Measurements from ENCODE around the gene CD200. TPM values are rescaled to one million over a fixed set of nuclear protein-coding genes. Genes with fewer than 3 reads are reported as not detected.

CD200 gene
- total and polyA plus RNA-seq, 2 donors = 23.0 to 36.2 TPM

DNA sequence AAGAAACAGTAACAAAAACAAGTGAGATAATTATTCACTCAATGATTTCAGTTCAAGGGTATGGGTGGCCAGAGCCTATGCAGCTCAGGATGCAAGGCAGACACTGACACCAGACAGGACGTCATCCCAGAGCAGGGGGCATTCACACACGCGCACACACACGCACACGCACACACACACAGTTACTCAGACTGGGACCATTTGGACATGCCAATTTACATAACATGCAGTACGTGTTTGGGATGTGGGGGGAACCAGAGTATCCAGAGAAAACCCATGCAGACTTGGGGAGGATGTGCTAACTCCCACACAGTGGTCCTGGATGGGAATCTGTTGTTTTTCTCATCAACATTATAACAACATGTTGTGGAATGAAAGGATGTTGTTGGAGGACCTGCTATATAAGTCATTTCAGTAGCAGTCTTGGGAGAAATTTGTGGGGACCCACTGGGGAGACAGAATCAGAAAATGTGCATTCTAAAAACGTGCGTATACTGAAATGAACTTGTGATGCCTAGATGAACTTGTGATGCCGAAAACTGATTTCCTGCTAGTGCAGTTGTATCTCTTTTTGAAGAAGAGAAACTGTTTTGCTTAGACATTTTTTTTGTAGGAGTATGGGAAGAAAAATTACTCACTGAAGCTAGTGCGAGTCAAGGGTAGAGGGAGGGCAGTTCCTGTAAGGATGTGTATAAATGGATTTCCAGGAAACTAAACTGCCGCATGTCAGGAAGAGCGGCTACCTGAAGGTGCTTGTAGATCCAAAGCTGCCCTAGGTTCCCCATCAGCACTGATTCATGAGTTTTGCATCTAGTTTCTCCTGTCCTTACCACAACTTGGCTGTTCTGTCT, 25.2 kb downstream of the CD200 start:
- WGBS = 77% methylated on average over 12 of the region's 12 CpGs
- no peak for DNase-seq (ENCODE audit: extremely low spot score)

DNA sequence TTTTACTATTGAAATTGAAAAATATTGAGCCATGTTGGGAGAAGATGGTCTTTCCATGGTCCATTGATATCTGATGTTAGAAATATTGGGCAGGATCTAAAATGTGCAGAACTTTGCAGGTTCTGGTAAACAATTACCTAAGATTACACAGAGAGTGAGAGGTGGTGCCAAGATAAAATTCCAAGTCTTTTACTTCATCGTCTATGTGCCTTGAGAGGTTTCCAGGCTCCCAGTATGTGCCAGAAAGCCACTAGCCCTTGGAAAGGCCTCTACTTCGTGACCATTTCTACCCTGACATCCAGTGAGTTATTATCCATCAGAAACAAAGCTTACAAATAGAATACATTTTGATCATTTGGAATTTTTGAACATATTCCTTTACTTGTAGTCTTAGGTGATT, 27.6 kb downstream of the CD200 start:
- Histone ChIP-seq H3K27ac (ENCODE audit: low read depth) (no peak overlapping the region), H3K4me3 (ENCODE audit: low read depth, low read length) (no peak overlapping the region), H3K36me3 (ENCODE audit: insufficient read depth) (no peaks in the 10 kb centered on the region), H3K4me1 (ENCODE audit: insufficient read depth) (no peaks in the 10 kb centered on the region)
- WGBS = 26% methylated on average over 2 of the region's 2 CpGs
- no peak for DNase-seq (ENCODE audit: extremely low spot score)

More for the DNA sequence above, 25.2 kb downstream of the CD200 start:
- Histone ChIP-seq H3K4me1 (ENCODE audit: insufficient read depth) (no peaks in the 10 kb centered on the region), H3K36me3 (ENCODE audit: insufficient read depth) (peaks cover 1% of the 10 kb centered on the region), H3K4me3 (ENCODE audit: low read depth, low read length) (no peak overlapping the region), H3K27ac (ENCODE audit: low read depth) (no peak overlapping the region)

DNA sequence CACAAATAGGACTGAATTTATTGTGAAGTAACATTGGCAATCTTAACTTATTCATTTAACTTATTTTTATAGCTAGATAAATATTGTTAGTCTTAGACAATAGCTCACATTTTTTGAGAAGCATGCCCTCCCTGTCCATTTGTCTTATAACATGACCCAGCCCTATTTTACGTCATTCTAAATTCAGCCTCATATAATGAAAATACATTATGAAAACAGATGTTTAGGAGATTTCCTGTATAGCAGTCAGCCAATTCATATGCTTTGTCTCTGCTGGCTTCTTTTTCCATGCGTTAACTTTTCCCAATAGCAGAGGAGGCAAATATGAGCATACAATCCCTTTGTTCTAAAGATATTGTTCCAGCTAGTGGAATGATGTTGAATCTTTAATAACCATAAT, 29.3 kb downstream of the CD200 start:
- H3K27ac ChIP-seq (ENCODE audit: low read depth) = no peak overlapping the region
- no peak for DNase-seq (ENCODE audit: extremely low spot score)
- H3K4me3 ChIP-seq (ENCODE audit: low read depth, low read length) = no peak overlapping the region
- WGBS = 87% methylated on average over 2 of the region's 2 CpGs
- H3K4me1 ChIP-seq (ENCODE audit: insufficient read depth) = no peaks in the 10 kb centered on the region
- H3K36me3 ChIP-seq (ENCODE audit: insufficient read depth) = no peaks in the 10 kb centered on the region

DNA sequence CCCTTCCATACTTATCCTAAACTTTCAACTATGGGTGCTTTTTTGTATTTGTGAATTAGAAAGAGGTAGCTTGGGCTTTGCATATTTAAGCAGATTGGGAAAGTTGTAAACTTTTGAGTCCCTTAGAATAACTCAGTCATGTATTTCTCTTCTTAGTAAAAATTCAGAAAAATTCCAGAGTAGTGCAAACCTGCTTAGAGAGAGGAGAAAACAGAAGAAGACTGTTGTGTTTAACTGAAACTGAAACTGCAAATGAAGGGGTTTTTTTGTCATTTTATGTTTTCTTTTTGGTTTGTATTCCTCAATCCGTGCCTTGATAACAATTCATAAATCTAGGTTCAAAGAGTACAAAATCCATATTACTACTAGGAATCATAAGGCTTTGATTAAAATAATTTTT, 31.3 kb downstream of the CD200 start:
- no peak overlapping the region for H3K4me3 ChIP-seq (ENCODE audit: low read depth, low read length)
- no peak for DNase-seq (ENCODE audit: extremely low spot score)
- 50% methylated on average over 1 of the region's 1 CpG for WGBS
- H3K27ac ChIP-seq (ENCODE audit: low read depth) = no peak overlapping the region
- H3K4me1 ChIP-seq (ENCODE audit: insufficient read depth) = no peaks in the 10 kb centered on the region
- no peaks in the 10 kb centered on the region for H3K36me3 ChIP-seq (ENCODE audit: insufficient read depth)

DNA sequence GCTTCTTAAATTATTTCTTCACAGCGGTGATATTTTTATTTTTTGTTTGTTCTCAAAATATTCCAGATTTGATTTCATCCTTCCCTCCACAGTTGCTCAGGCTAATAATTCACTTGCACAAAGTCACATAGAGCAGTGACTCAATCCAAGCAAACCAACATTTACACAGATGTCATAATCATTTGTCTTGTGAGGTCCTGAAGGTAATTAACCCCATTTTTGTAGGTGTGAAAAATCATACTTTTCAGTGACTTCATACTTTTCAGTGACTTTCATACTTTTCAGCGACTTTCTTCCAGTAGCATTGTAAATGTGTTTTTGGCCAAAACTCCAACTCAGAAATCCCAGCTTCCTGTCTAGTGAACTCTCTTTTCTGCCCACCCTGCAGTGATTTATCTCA, 32.1 kb downstream of the CD200 start:
- no peaks in the 10 kb centered on the region for H3K36me3 ChIP-seq (ENCODE audit: insufficient read depth)
- H3K4me1 ChIP-seq (ENCODE audit: insufficient read depth) = no peaks in the 10 kb centered on the region
- 72% methylated on average over 2 of the region's 2 CpGs for WGBS
- H3K27ac ChIP-seq (ENCODE audit: low read depth) = peak overlapping the region; percentile 10
- no peak overlapping the region for H3K4me3 ChIP-seq (ENCODE audit: low read depth, low read length)
- no peak for DNase-seq (ENCODE audit: extremely low spot score)

DNA sequence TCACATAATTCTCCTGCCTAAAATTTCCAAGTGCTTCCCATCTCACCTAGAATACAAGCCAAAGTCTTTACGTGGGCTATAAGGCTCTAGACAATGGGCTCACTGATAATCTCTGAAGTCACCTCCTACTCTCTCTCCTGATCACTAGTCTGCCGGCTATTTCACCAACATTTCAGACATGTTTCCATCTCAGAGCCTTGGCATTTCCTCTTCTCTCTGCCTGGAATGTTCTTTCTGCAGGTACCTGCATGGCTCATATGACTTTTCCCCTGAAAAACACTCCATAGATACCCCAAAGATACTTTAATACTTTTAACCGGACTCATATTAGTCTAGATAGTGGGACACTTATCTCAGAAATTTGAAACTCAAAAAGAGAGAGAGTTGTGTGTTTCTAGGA, 32.7 kb downstream of the CD200 start:
- no peaks in the 10 kb centered on the region for H3K4me1 ChIP-seq (ENCODE audit: insufficient read depth)
- no peak overlapping the region for H3K4me3 ChIP-seq (ENCODE audit: low read depth, low read length)
- no peak for DNase-seq (ENCODE audit: extremely low spot score)
- WGBS = 63% methylated on average over 3 of the region's 3 CpGs
- H3K36me3 ChIP-seq (ENCODE audit: insufficient read depth) = no peaks in the 10 kb centered on the region
- no peak overlapping the region for H3K27ac ChIP-seq (ENCODE audit: low read depth)

DNA sequence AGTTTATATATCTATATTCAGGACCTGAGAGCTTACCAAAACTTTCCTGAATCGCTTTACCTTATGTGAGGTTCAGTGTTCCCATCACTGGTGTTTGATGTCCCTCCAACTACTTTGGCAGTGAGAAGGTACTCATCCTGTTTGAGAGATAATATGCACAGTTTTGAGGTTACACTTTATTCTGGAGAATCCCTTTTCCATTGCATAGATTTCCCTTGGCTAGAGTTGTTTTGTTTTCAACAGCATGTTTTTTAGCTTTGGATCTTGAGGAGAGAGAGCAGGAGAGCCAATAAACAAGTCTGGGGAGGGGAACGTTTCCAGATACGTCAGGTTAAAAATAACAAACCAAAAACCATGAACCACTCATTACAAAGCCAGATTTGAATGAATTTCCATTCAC, 33.6 kb downstream of the CD200 start:
- Histone ChIP-seq H3K36me3 (ENCODE audit: insufficient read depth) (no peaks in the 10 kb centered on the region), H3K27ac (ENCODE audit: low read depth) (peak overlapping the region; percentile 23), H3K4me3 (ENCODE audit: low read depth, low read length) (no peak overlapping the region), H3K4me1 (ENCODE audit: insufficient read depth) (no peaks in the 10 kb centered on the region)
- WGBS = 31% methylated on average over 3 of the region's 3 CpGs
- DNase-seq (ENCODE audit: extremely low spot score) = no peak

DNA sequence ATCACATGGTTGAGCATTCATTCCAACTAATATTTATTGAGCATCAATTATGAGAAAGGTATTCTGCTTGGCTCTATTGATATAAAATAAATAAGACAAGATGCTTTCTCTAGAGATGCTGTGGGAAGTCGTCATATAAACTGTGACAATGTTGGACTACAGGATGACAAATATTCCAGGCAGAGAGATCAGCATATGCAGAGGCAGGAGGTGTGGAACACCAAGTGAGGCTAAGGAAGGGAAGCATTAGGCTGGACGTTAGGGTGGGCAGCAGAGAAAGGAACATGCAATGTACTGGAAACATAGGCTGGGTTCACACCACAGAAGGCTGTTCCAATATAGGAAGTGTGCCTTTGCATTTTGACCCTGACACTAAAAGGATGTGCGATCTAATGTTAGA, 38.6 kb downstream of the CD200 start:
- Histone ChIP-seq H3K27ac (ENCODE audit: low read depth) (no peak overlapping the region), H3K4me1 (ENCODE audit: insufficient read depth) (no peaks in the 10 kb centered on the region), H3K4me3 (ENCODE audit: low read depth, low read length) (no peak overlapping the region), H3K36me3 (ENCODE audit: insufficient read depth) (no peaks in the 10 kb centered on the region)
- WGBS = 80% methylated on average over 3 of the region's 3 CpGs
- no peak for DNase-seq (ENCODE audit: extremely low spot score)

DNA sequence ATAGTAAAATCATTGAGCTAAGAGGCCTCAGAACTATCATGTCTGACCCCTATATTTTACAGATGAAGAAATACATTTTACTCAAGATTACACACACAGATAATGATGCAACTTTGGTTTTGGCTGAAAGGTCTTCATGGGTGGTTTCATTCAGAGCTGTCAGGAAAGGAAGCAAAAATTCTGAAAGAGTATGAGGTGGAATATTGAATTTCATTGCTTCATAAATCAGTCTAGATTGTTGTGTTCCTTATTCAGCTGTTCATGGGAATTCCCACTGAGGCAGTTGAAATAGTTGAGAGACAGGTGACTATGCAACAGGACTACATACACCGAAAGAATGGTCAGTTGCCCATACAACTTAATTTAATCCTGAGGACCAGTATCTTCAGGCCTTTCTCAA, 39.4 kb downstream of the CD200 start:
- Histone ChIP-seq H3K36me3 (ENCODE audit: insufficient read depth) (no peaks in the 10 kb centered on the region), H3K27ac (ENCODE audit: low read depth) (no peak overlapping the region), H3K4me3 (ENCODE audit: low read depth, low read length) (no peak overlapping the region), H3K4me1 (ENCODE audit: insufficient read depth) (no peaks in the 10 kb centered on the region)
- DNase-seq (ENCODE audit: extremely low spot score) = no peak
- 98% methylated on average over 1 of the region's 1 CpG for WGBS

DNA sequence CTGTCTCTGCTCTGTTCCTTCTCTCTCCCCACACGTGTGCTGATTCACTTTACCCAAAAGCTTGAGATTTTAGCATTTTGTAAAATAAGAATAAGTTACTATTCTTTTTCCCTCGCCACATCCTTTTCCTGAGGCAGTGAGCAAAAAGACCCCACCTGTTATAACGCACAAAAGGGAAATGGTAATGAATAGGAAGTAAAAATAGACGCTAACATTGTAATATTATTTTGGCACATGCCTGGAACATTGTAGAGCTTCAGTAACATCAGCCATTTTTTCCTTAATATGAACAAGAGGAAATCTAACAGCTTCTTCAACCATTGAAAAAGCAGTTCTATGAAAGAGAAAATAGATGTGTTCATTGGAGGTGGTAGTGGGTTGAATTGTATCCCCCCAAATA, 40.5 kb downstream of the CD200 start:
- no peak for DNase-seq (ENCODE audit: extremely low spot score)

DNA sequence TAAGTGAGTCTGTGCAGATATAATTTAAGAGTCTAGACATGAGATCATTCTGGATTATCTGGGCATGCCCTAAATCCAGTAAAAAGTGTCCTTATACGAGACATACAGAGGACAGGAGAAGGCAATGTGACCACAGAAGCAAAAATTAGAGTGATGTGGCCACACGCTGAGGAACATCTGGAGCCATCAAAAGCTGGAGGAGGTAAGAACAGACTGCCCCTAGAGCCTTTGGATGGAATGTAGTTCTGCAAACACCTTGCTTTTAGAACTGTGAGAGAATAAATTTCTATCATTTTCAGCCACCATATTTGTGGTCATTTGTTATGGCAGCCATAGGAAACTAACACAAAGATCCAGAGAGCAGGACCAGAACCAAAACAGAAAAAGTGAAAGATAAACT, 41.0 kb downstream of the CD200 start:
- WGBS = 78% methylated on average over 2 of the region's 2 CpGs
- H3K36me3 ChIP-seq (ENCODE audit: insufficient read depth) = no peaks in the 10 kb centered on the region
- no peak for DNase-seq (ENCODE audit: extremely low spot score)
- no peak overlapping the region for H3K4me3 ChIP-seq (ENCODE audit: low read depth, low read length)
- H3K4me1 ChIP-seq (ENCODE audit: insufficient read depth) = no peaks in the 10 kb centered on the region
- no peak overlapping the region for H3K27ac ChIP-seq (ENCODE audit: low read depth)

More for the DNA sequence above, 40.5 kb downstream of the CD200 start:
- Histone ChIP-seq H3K36me3 (ENCODE audit: insufficient read depth) (no peaks in the 10 kb centered on the region), H3K4me3 (ENCODE audit: low read depth, low read length) (no peak overlapping the region), H3K4me1 (ENCODE audit: insufficient read depth) (no peaks in the 10 kb centered on the region), H3K27ac (ENCODE audit: low read depth) (no peak overlapping the region)
- WGBS = 82% methylated on average over 4 of the region's 4 CpGs

DNA sequence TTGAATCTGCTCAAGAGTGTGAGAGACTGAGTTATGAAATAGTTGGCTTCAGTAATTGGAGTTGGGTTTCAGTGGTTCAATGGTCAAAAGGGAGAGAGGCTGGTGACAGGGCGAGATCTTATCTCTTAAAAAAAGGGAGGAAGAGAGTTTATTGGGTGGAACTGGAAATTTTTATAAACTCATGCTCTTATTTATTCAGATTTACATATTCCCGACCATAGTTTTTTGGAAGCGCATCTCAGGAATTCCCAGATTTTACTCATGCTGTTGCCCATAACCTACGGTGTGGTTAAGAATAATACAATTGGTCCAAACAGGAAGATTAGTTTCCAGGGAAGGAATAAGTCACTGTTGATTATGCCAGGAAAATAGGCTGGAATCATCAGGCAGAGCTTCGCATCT, 41.4 kb downstream of the CD200 start:
- DNase-seq (ENCODE audit: extremely low spot score) = no peak
- Histone ChIP-seq H3K4me3 (ENCODE audit: low read depth, low read length) (no peak overlapping the region), H3K36me3 (ENCODE audit: insufficient read depth) (no peaks in the 10 kb centered on the region), H3K27ac (ENCODE audit: low read depth) (no peak overlapping the region), H3K4me1 (ENCODE audit: insufficient read depth) (no peaks in the 10 kb centered on the region)
- WGBS = 40% methylated on average over 5 of the region's 5 CpGs

DNA sequence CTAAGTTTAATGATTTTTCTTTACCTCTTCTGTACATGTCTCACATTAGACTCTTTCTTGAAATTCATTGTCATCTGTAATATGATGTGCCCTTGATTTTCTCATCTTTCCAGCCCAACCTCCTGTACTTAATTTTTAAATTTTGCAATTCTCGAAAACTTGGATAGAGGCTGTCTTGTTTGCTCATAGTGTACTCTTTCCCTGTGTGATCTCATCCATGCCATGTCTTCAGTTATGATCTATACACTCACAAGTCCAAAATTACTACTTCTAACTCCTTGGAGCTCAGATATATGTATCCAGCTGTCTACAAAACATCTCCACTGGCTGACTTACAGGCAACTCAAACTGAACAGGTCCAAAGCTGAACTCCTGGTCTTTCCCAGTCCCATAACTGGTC, 42.2 kb downstream of the CD200 start:
- no peak overlapping the region for H3K4me3 ChIP-seq (ENCODE audit: low read depth, low read length)
- H3K36me3 ChIP-seq (ENCODE audit: insufficient read depth) = no peaks in the 10 kb centered on the region
- no peak for DNase-seq (ENCODE audit: extremely low spot score)
- H3K27ac ChIP-seq (ENCODE audit: low read depth) = no peak overlapping the region
- no peaks in the 10 kb centered on the region for H3K4me1 ChIP-seq (ENCODE audit: insufficient read depth)
- WGBS = 66% methylated on average over 1 of the region's 1 CpG

DNA sequence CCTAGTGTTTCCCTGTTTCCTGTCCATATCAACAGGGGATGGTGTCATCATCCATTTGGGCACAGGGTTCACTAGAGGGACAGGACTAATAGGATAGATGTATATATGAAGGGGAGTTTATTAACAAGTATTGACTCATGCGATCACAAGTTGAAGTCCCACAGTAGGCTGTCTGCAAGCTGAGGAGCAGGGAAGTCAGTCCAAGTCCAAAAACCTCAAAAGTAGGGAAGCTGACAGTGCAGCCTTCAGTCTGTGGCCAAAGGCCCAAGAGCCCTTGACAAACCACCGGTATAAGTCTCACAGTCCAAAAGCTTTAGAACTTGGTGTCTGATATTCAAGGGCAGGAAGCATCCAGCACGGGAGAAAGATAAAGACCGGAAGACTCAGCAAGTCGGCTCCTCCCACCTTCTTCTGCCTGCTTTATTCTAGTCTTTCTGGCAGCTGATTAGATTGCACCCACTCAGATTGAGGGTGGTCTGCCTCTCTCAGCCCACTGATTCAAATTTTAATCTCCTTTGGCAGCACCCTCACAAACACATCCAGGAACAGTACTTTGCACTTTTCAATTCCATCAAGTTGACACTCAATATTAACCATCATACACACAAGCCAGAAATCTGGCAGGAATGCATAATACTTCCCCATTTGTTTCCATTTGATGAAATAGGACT, 43.4 kb downstream of the CD200 start:
- no peak overlapping the region for H3K27ac ChIP-seq (ENCODE audit: low read depth)
- H3K4me3 ChIP-seq (ENCODE audit: low read depth, low read length) = no peak overlapping the region
- DNase-seq (ENCODE audit: extremely low spot score) = no peak
- WGBS = 48% methylated on average over 5 of the region's 5 CpGs
- H3K36me3 ChIP-seq (ENCODE audit: insufficient read depth) = no peaks in the 10 kb centered on the region
- H3K4me1 ChIP-seq (ENCODE audit: insufficient read depth) = no peaks in the 10 kb centered on the region

Measured in urinary bladder (tissue), 4 donors.